Thyroid gland (tissue), 4 donors: Measurements from ENCODE around the gene ATRNL1. TPM values are rescaled to one million over a fixed set of nuclear protein-coding genes. Genes with fewer than 3 reads are reported as not detected.
"Not testable (repeated sequence)": the region's sequence is repeated elsewhere in the genome, so short reads cannot be mapped to it uniquely, and the experiment has no call there.

Source experiments
- DNase-seq, 2 donors: peaks; one replicate each; pipeline ENCODE4 v3.0.0-alpha.2; 2019
- H3K27ac ChIP-seq, 3 donors: fragments of 200-600 bp; sonication (generic); 1 replicate in 2 of 3; 2 replicates in 1 of 3; pipeline ENCODE4 v1.5.1; 2016 to 2019; ENCODE audit warnings: mild to moderate bottlenecking in 1 of 3, moderate library complexity in 1 of 3
- H3K27me3 ChIP-seq: fragments of 200-600 bp; sonication (generic); one replicate; pipeline ENCODE4 v1.5.1; 2019
- H3K36me3 ChIP-seq, 2 donors: fragments of 200-600 bp; sonication (generic); one replicate each; pipeline ENCODE4 v1.5.1; 2016 to 2019
- H3K4me1 ChIP-seq, 2 donors: fragments of 200-600 bp; sonication (generic); one replicate each; pipeline ENCODE4 v1.5.1; 2017 to 2019
- H3K4me3 ChIP-seq, 3 donors: fragments of 200-600 bp; sonication (generic); replicated peaks in 1 of 3; 1 replicate in 2 of 3; 2 replicates in 1 of 3; pipeline ENCODE4 v1.5.1; 2016; ENCODE audit warnings: mild to moderate bottlenecking in 1 of 3
- H3K9me3 ChIP-seq: fragments of 200-600 bp; sonication (generic); one replicate; pipeline ENCODE4 v1.5.1; 2017
- CTCF ChIP-seq, 6 experiments: fragments of 200-600 bp in 3 of 6; fragments of 450-650 bp in 3 of 6; sonication (generic) in 3 of 6; IDR thresholded peaks; one replicate each; pipeline ENCODE4 v1.5.1; 2016 to 2019; ENCODE audit warnings: antibody characterized with exemption in 6 of 6, mild to moderate bottlenecking in 2 of 6, inconsistent platforms in 1 of 6, moderate library complexity in 1 of 6
- POLR2A ChIP-seq, 2 donors: fragments of 450-650 bp; IDR thresholded peaks; one replicate each; pipeline ENCODE4 v1.6.1; 2017; ENCODE audit warnings: antibody characterized with exemption in 2 of 2, mild to moderate bottlenecking in 2 of 2, moderate library complexity in 1 of 2
- WGBS, 2 donors: methylation state at CpG; one replicate each; pipeline ENCODE4 v1.1.5; 2017; 5-methylcytosine and 5-hydroxymethylcytosine counted together
- intact Hi-C: fragments of 100-400 bp; cut with DNase I; formaldehyde crosslinking; loops from one replicate; pipeline ENCODE4 v1.15.1; 2023
- total RNA-seq, 4 donors: library from RNA; depleted of rRNA; stranded (reverse); fragments of >200 nt; gene quantifications; one replicate each; pipeline ENCODE4 v1.2.3, GENCODE V29; 2016

The ATRNL1 gene
- total RNA-seq, 4 donors from 2014 or later = 2.3 to 6.3 (median 3.8) TPM

GRCh38 chr10:115335366-115335765 lies 242.2 kb downstream of the ATRNL1 start:
- H3K4me1 ChIP-seq = no peaks in the 10 kb centered on the region
- no peak overlapping the region for H3K4me3 ChIP-seq
- intact Hi-C loops = no loop called here
- WGBS, 2 donors = 96 to 100% methylated on average over 1 of the region's 1 CpG
- H3K9me3 ChIP-seq = no peaks in the 10 kb centered on the region
- H3K36me3 ChIP-seq = no peaks in the 10 kb centered on the region
- TF ChIP-seq POLR2A (IDR thresholded peaks at IDR 0.05) (no peak), CTCF (IDR thresholded peaks at IDR 0.05) (no peak)
- DNase-seq = no peak
- H3K27me3 ChIP-seq = no peaks in the 10 kb centered on the region
- no peak overlapping the region for H3K27ac ChIP-seq

GRCh38 chr10:115355162-115355760 lies 262.1 kb downstream of the ATRNL1 start:
- H3K9me3 ChIP-seq = no peaks in the 10 kb centered on the region
- peak; percentile 7 to 62 (median 52) for TF ChIP-seq CTCF (IDR thresholded peaks at IDR 0.05)
- no peak for TF ChIP-seq POLR2A (IDR thresholded peaks at IDR 0.05)
- DNase-seq = peak; percentile 9 to 16
- WGBS, 2 donors = 8 to 9% methylated on average over 2 of the region's 2 CpGs
- H3K27ac ChIP-seq = no peak overlapping the region
- H3K27me3 ChIP-seq = no peaks in the 10 kb centered on the region
- no peak overlapping the region for H3K4me3 ChIP-seq
- H3K4me1 ChIP-seq = no peaks in the 10 kb centered on the region
- intact Hi-C loops = loop anchor here (10.0 kb wide), 1 partner anchor 1030 kb away; no protein-coding TSS in a partner anchor
- H3K36me3 ChIP-seq = no peaks in the 10 kb centered on the region

GRCh38 chr10:115367920-115368319 lies 274.8 kb downstream of the ATRNL1 start:
- H3K36me3 ChIP-seq, intact Hi-C loops, H3K27ac ChIP-seq, H3K9me3 ChIP-seq, H3K4me1 ChIP-seq, DNase-seq, H3K4me3 ChIP-seq, H3K27me3 ChIP-seq: not testable (repeated sequence)
- 96% methylated on average over 15 to 18 of the region's 18 CpGs for WGBS, 2 donors

- Histone ChIP-seq H3K4me1 (no peaks in the 10 kb centered on the region), H3K36me3 (no peaks in the 10 kb centered on the region), H3K4me3 (no peak overlapping the region), H3K9me3 (no peaks in the 10 kb centered on the region), H3K27me3 (no peaks in the 10 kb centered on the region), H3K27ac (no peak overlapping the region)
- intact Hi-C loops = no loop called here
- 83 to 91% methylated on average over 1 of the region's 1 CpG for WGBS, 2 donors
- no peak for DNase-seq
- TF ChIP-seq CTCF (IDR thresholded peaks at IDR 0.05) (no peak), POLR2A (IDR thresholded peaks at IDR 0.05) (no peak)
These were observed 285.9 kb downstream of the ATRNL1 start for GRCh38 chr10:115379064-115379463.

GRCh38 chr10:115384665-115385064 lies 291.5 kb downstream of the ATRNL1 start:
- Histone ChIP-seq H3K27ac (no peak overlapping the region), H3K36me3 (no peaks in the 10 kb centered on the region), H3K27me3 (no peaks in the 10 kb centered on the region), H3K4me1 (no peaks in the 10 kb centered on the region), H3K4me3 (no peak overlapping the region), H3K9me3 (no peaks in the 10 kb centered on the region)
- TF ChIP-seq POLR2A (IDR thresholded peaks at IDR 0.05) = no peak
- no peak for TF ChIP-seq CTCF (IDR thresholded peaks at IDR 0.05)
- 80 to 84% methylated on average over 1 of the region's 1 CpG for WGBS, 2 donors
- DNase-seq = no peak
- intact Hi-C loops = no loop called here
